HCT116 (cell line): ENCODE data around the gene ZNF496. TPM values are rescaled to one million over a fixed set of nuclear protein-coding genes. Genes with fewer than 3 reads are reported as not detected.

ENCODE experiments used
- ATAC-seq: fragments of 200-7000 bp; cut with Tn5 transposase; 2 replicates; pipeline ENCODE4 v1.9.1; 2020; ENCODE audit warnings: mild to moderate bottlenecking, moderate library complexity
- BruUV-seq: library from RNA; stranded (reverse); fragments of 400-500 nt; replicated peaks from 2 replicates; lab custom pipeline; 2021; lab: Mats Ljungman, UMichigan
- CTCF ChIA-PET: fragments of 300-600 bp; sonication (Branson Sonifier 250); formaldehyde crosslinking; loops from one replicate; lab custom pipeline; 2021; ENCODE audit warnings: antibody characterized with exemption; lab: Charles Lee
- POLR2A ChIA-PET: fragments of 300-600, 350-600 bp; sonication (Branson Sonifier 250); formaldehyde crosslinking; loops from one replicate; lab custom pipeline; 2021; ENCODE audit warnings: antibody characterized with exemption; lab: Charles Lee
- RAD21 ChIA-PET, 2 experiments: fragments of 300-600 bp; sonication (Branson Sonifier 250); formaldehyde crosslinking; loops; one replicate each; lab custom pipeline; 2023; ENCODE audit warnings: low total read pairs in 2 of 2; ENCODE audit not compliant: uncharacterized antibody in 2 of 2, unreplicated experiment in 2 of 2, low non-redundant PET in 1 of 2; lab: Charles Lee
- DNase-seq: peaks from one replicate; pipeline ENCODE4 v3.0.0-alpha.2; 2010; ENCODE audit warnings: low read depth, low spot score
- H2AFZ ChIP-seq: fragments of 200-600 bp; shearing (Covaris generic), sonication (generic); 2 replicates; pipeline ENCODE4 v1.6.1; 2017; ENCODE audit warnings: low read depth, mixed run types, mixed read lengths, antibody characterized with exemption, low read length; ENCODE audit not compliant: poor library complexity, severe bottlenecking
- H3K27ac ChIP-seq: 2 replicates; pipeline ENCODE4 v1.5.1; 2012; ENCODE audit warnings: low read depth, low read length
- H3K27me3 ChIP-seq: fragments of 200-600 bp; sonication (generic); 2 replicates; pipeline ENCODE4 v1.6.1; 2016; ENCODE audit warnings: mixed run types, low read length, mixed read lengths; ENCODE audit not compliant: insufficient read depth
- H3K36me3 ChIP-seq, 2 experiments: fragments of 200-500 bp in 1 of 2; fragments of 200-600 bp in 1 of 2; sonication (Bioruptor generic) in 1 of 2; sonication (generic) in 1 of 2; 2 replicates each; pipeline versions ENCODE4 v1.5.1 to v1.6.1; 2014 to 2016; ENCODE audit warnings: low read length in 2 of 2, inconsistent platforms in 1 of 2, mixed read lengths in 1 of 2, mixed run types in 1 of 2; ENCODE audit not compliant: insufficient read depth in 2 of 2, control insufficient read depth in 1 of 2
- H3K4me1 ChIP-seq, 2 experiments: fragments of 200-600 bp in 1 of 2; sonication (generic) in 1 of 2; 2 replicates each; pipeline versions ENCODE4 v1.5.1 to v1.6.1; 2012 to 2017; ENCODE audit warnings: low read length in 2 of 2, inconsistent platforms in 1 of 2, mild to moderate bottlenecking in 1 of 2, mixed read lengths in 1 of 2, mixed run types in 1 of 2, moderate library complexity in 1 of 2; ENCODE audit not compliant: insufficient read depth in 2 of 2, control insufficient read depth in 1 of 2
- H3K4me2 ChIP-seq: fragments of 200-600 bp; sonication (generic); 2 replicates; pipeline ENCODE4 v1.6.1; 2017; ENCODE audit warnings: mixed run types, low read length, mixed read lengths
- H3K4me3 ChIP-seq, 2 experiments: fragments of 200-600 bp in 1 of 2; sonication (generic) in 1 of 2; replicated peaks in 1 of 2; 2 replicates each; pipeline ENCODE4 v1.5.1; 2011 to 2016; ENCODE audit warnings: low read length in 2 of 2, control low read depth in 1 of 2, low read depth in 1 of 2, mild to moderate bottlenecking in 1 of 2, mixed read lengths in 1 of 2, mixed run types in 1 of 2
- H3K79me2 ChIP-seq: fragments of 200-600 bp; sonication (generic); 2 replicates; pipeline ENCODE4 v1.6.1; 2017; ENCODE audit warnings: mild to moderate bottlenecking, mixed run types, low read length, moderate library complexity, mixed read lengths; ENCODE audit not compliant: insufficient read depth
- H3K9ac ChIP-seq: fragments of 200-600 bp; sonication (generic); 2 replicates; pipeline ENCODE4 v1.6.1; 2016; ENCODE audit warnings: low read length, mixed read lengths
- H3K9me2 ChIP-seq: fragments of 200-600 bp; sonication (generic), shearing (Covaris generic); 2 replicates; pipeline ENCODE4 v1.6.1; 2017; ENCODE audit warnings: mixed run types, mild to moderate bottlenecking, moderate library complexity; ENCODE audit not compliant: insufficient read depth
- H3K9me3 ChIP-seq, 2 experiments: fragments of 200-500 bp in 1 of 2; fragments of 200-600 bp in 1 of 2; sonication (Bioruptor generic) in 1 of 2; sonication (generic) in 1 of 2; 2 replicates each; pipeline ENCODE4 v1.6.1; 2014 to 2017; ENCODE audit warnings: low read length in 2 of 2, mixed read lengths in 2 of 2, inconsistent platforms in 1 of 2, low read depth in 1 of 2, mild to moderate bottlenecking in 1 of 2, mixed run types in 1 of 2, moderate library complexity in 1 of 2; ENCODE audit not compliant: control insufficient read depth in 1 of 2, insufficient read depth in 1 of 2
- H4K20me1 ChIP-seq: fragments of 200-600 bp; sonication (generic), shearing (Covaris generic); 2 replicates; pipeline ENCODE4 v1.6.1; 2017; ENCODE audit warnings: mixed run types, mild to moderate bottlenecking, moderate library complexity; ENCODE audit not compliant: insufficient read depth
- ATF3 ChIP-seq: IDR thresholded peaks from 2 replicates; pipeline ENCODE4 v1.6.1; 2012
- CBX3 ChIP-seq: IDR thresholded peaks from 2 replicates; pipeline ENCODE4 v1.6.1; 2012; ENCODE audit warnings: low read depth
- EZH2phosphoT487 ChIP-seq: fragments of 200-600 bp; IDR thresholded peaks from 2 replicates; pipeline ENCODE4 v1.6.1; 2018; ENCODE audit warnings: antibody characterized with exemption, borderline replicate concordance
- JUND ChIP-seq: IDR thresholded peaks from 2 replicates; pipeline ENCODE4 v1.6.1; 2012
- POLR2A ChIP-seq: IDR thresholded peaks from 2 replicates; pipeline ENCODE4 v1.7.0; 2011; ENCODE audit warnings: borderline replicate concordance; ENCODE audit not compliant: insufficient read depth, insufficient read length; ENCODE audit errors: extremely low read depth
- POLR2AphosphoS5 ChIP-seq: IDR thresholded peaks from 2 replicates; pipeline ENCODE4 v1.6.1; 2011; ENCODE audit warnings: mild to moderate bottlenecking, low read depth, low read length, moderate library complexity
- RAD21 ChIP-seq: IDR thresholded peaks from 2 replicates; pipeline ENCODE4 v1.6.1; 2012; ENCODE audit warnings: low read depth, mild to moderate bottlenecking
- SIN3A ChIP-seq: IDR thresholded peaks from 2 replicates; pipeline ENCODE4 v1.6.1; 2012; ENCODE audit warnings: low read depth
- SP1 ChIP-seq: IDR thresholded peaks from 2 replicates; pipeline ENCODE4 v1.6.1; 2012; ENCODE audit warnings: low read depth
- SRF ChIP-seq: IDR thresholded peaks from 2 replicates; pipeline ENCODE4 v1.6.1; 2012; ENCODE audit warnings: low read depth
- TCF7L2 ChIP-seq: IDR thresholded peaks from 2 replicates; pipeline ENCODE4 v1.7.0; 2011; ENCODE audit warnings: borderline replicate concordance, inconsistent platforms; ENCODE audit not compliant: insufficient read depth, insufficient read length; ENCODE audit errors: extremely low read depth
- YY1 ChIP-seq: IDR thresholded peaks from 2 replicates; pipeline ENCODE4 v1.6.1; 2011; ENCODE audit warnings: low read length, low read depth, moderate library complexity, mild to moderate bottlenecking; ENCODE audit not compliant: insufficient replicate concordance; ENCODE audit errors: extremely low read depth
- ZFX ChIP-seq: fragments of 450-650 bp; IDR thresholded peaks from 2 replicates; pipeline ENCODE4 v1.6.1; 2017
- ZNF274 ChIP-seq: fragments of 200-500 bp; sonication (Bioruptor generic); IDR thresholded peaks from 2 replicates; pipeline ENCODE4 v1.6.1; 2014; ENCODE audit warnings: mild to moderate bottlenecking, low read depth, low read length, inconsistent platforms
- intact Hi-C: fragments of 100-400 bp; cut with micrococcal nuclease; formaldehyde crosslinking; loops from 2 replicates; pipeline ENCODE4 v1.10.0; 2022
- total RNA-seq: library from RNA; stranded (reverse); gene quantifications from one replicate; pipeline ENCODE4 v1.2.1, GENCODE V29; 2021; ENCODE audit not compliant: unreplicated experiment
- TF ChIP-seq, protein P1 (sequence below): IDR thresholded peaks from 2 replicates; pipeline ENCODE4 v1.6.1; 2011; ENCODE audit warnings: mild to moderate bottlenecking, low read length, moderate library complexity; ENCODE audit not compliant: insufficient replicate concordance; ENCODE audit errors: extremely low read depth

ZNF496 gene
- total RNA-seq, 1 experiment from 2014 or later = 37.4 TPM

- Histone ChIP-seq H3K4me3 (no peak overlapping the region), H3K27me3 (no peaks in the 10 kb centered on the region), H3K4me1 (no peaks in the 10 kb centered on the region), H3K9me3 (no peaks in the 10 kb centered on the region), H3K4me2 (no peak overlapping the region), H3K36me3 (no peaks in the 10 kb centered on the region)
- no TSS peak for BruUV-seq
- POLR2A ChIA-PET = no interaction called here
- CTCF ChIA-PET = interaction anchor here (2.7 kb wide), 1 partner anchor 11 kb away, joined by 8 read pairs; no protein-coding TSS in a partner anchor
- intact Hi-C loops = no loop called here
- TF ChIP-seq YY1 (no peak), POLR2AphosphoS5 (no peak), CBX3 (no peak), SRF (no peak), POLR2A (no peak), ZNF274 (no peak), RAD21 (no peak), ZFX (no peak), TCF7L2 (no peak), JUND (no peak), ATF3 (no peak), SP1 (no peak), SIN3A (no peak), EZH2phosphoT487 (no peak)
- TF ChIP-seq, protein P1, sequence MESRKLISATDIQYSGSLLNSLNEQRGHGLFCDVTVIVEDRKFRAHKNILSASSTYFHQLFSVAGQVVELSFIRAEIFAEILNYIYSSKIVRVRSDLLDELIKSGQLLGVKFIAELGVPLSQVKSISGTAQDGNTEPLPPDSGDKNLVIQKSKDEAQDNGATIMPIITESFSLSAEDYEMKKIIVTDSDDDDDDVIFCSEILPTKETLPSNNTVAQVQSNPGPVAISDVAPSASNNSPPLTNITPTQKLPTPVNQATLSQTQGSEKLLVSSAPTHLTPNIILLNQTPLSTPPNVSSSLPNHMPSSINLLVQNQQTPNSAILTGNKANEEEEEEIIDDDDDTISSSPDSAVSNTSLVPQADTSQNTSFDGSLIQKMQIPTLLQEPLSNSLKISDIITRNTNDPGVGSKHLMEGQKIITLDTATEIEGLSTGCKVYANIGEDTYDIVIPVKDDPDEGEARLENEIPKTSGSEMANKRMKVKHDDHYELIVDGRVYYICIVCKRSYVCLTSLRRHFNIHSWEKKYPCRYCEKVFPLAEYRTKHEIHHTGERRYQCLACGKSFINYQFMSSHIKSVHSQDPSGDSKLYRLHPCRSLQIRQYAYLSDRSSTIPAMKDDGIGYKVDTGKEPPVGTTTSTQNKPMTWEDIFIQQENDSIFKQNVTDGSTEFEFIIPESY = no peak
- TF ChIP-seq, all 23 proteins: peak for 0
- Histone ChIP-seq H3K9me2 (no peaks in the 10 kb centered on the region), H3K79me2 (no peaks in the 10 kb centered on the region), H3K27ac (no peak overlapping the region), H3K9ac (no peak overlapping the region), H4K20me1 (no peaks in the 10 kb centered on the region), H2AFZ (no peak overlapping the region)
- DNase-seq (no peak), ATAC-seq (no peak)
- RAD21 ChIA-PET = no interaction called here
Measured at GRCh38 chr1:247362153-247362552, 30.5 kb upstream of the ZNF496 start.
